GM19463 (cell line): Measurements from ENCODE around the gene SVEP1.
A peak's percentile ranks its signal among the peaks of the same experiment; 100 is the strongest.
"Not testable (repeated sequence)": the region's sequence is repeated elsewhere in the genome, so short reads cannot be mapped to it uniquely, and the experiment has no call there.

Experiments
- ATAC-seq: cut with Tn5 transposase; IDR thresholded peaks from one replicate; pipeline ENCODE4 v1.9.1; 2021; ENCODE audit warnings: mild to moderate bottlenecking, moderate library complexity; ENCODE audit not compliant: unreplicated experiment

The SVEP1 gene

GRCh38 chr9:110451726-110452125 lies 127.8 kb downstream of the SVEP1 start:
- no peak for ATAC-seq

GRCh38 chr9:110447476-110447875 lies 132.1 kb downstream of the SVEP1 start:
- ATAC-seq, result no peak

GRCh38 chr9:110446171-110446570 lies 133.4 kb downstream of the SVEP1 start:
- ATAC-seq, result no peak

GRCh38 chr9:110444911-110445310 lies 134.6 kb downstream of the SVEP1 start:
- no peak for ATAC-seq

GRCh38 chr9:110443866-110444220 lies 135.7 kb downstream of the SVEP1 start:
- no peak for ATAC-seq

- ATAC-seq, result no peak
These were observed 136.2 kb downstream of the SVEP1 start for GRCh38 chr9:110443146-110443865.

- ATAC-seq, result no peak
These were observed 138.7 kb downstream of the SVEP1 start for GRCh38 chr9:110440796-110441195.

- ATAC-seq, result no peak
These were observed 139.4 kb downstream of the SVEP1 start for GRCh38 chr9:110440172-110440571.

- ATAC-seq, result no peak
These were observed 147.3 kb downstream of the SVEP1 start for GRCh38 chr9:110432253-110432652.

GRCh38 chr9:110429453-110429852 lies 150.1 kb downstream of the SVEP1 start:
- ATAC-seq, result no peak

GRCh38 chr9:110427497-110428104 lies 151.9 kb downstream of the SVEP1 start:
- ATAC-seq, result peak; percentile 62

- ATAC-seq, result no peak
These were observed 153.4 kb downstream of the SVEP1 start for GRCh38 chr9:110426052-110426709.

- ATAC-seq, result no peak
These were observed 165.1 kb downstream of the SVEP1 start for GRCh38 chr9:110414471-110414870.

- ATAC-seq, result no peak
These were observed 168.6 kb downstream of the SVEP1 start for GRCh38 chr9:110410961-110411360.

- ATAC-seq, result no peak
These were observed 170.9 kb downstream of the SVEP1 start for GRCh38 chr9:110408598-110408997.

GRCh38 chr9:110405858-110406443 lies 173.6 kb downstream of the SVEP1 start:
- ATAC-seq, result no peak

GRCh38 chr9:110404473-110404872 lies 175.1 kb downstream of the SVEP1 start:
- no peak for ATAC-seq

- ATAC-seq, result no peak
These were observed 179.6 kb downstream of the SVEP1 start for GRCh38 chr9:110399983-110400382.

GRCh38 chr9:110398992-110399391 lies 180.5 kb downstream of the SVEP1 start:
- ATAC-seq, result not testable (repeated sequence)

GRCh38 chr9:110391826-110392485 lies 187.6 kb downstream of the SVEP1 start:
- no peak for ATAC-seq

- ATAC-seq, result no peak
These were observed 190.3 kb downstream of the SVEP1 start for GRCh38 chr9:110389148-110389750.
